GM19023 (cell line): Measurements from ENCODE around the gene SLC25A43.

ENCODE experiments used
- ATAC-seq: cut with Tn5 transposase; IDR thresholded peaks from one replicate; pipeline ENCODE4 v1.9.1; 2021; ENCODE audit warnings: mild to moderate bottlenecking, moderate library complexity; ENCODE audit not compliant: unreplicated experiment

Gene SLC25A43

DNA sequence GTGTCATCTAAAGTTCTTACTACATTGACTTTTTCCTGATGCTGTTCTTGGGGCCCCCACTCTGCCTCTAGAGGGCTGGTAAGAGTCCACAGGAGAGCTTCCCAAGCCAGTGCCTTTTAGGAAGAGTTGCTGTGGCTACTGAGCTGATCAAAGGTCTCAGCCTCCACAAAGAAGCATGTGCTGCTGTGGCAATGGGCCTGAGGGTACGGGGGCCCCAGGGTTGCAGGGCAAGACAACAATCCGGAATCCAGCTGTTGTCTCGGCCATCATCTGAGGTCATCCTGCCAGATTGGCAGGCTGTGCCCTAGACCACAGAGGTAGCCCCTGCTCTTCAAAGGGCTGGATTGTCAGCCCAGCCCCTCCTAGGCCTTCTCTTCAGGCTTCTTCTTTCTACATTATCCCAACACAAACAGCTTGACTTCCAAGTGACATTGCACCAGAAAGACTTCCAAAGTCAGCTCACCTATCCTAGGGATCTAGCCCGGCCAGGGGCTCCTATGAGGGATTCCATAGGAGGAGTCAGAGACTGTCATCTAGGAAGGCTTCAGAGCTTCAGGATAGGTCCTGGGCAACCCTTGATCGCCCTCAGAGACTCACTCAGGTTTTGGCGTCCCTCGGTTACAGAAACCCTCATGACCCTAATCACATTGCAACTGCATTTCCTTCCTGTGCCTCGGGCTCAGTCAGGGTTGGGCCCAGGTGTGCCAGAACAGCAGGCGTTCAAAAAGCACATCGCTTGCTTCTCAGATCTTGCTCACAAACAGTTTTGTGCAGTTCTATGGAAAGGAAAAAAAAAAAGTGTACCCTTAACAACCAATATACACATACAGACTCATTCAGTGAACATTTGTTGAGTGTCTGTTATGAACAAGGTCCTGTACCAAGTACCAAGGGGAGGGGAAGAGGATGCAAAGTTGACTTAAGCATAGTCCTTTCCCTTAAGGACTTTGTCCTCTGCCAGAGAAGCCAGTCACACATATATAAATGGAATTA lies 96.9 kb downstream of the SLC25A43 start:
- ATAC-seq: no peak

DNA sequence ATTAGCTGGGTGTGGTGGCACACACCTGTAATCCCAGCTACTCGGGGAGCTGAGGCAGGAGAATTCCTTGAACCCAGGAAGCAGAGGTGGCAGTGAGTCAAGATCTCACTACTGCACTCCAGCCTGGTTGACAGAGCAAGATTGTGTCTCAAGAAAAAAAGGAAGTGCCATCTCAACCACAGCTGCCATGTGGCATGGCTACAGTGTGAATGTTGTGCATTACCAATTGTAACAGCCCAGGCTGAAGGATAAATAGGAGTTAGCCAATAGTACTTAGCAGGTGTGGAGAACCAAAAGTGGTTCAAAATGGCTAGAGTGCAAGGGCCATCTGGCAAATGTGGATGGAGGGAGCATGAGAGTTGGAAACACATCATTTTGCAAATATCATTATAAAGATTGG lies 98.0 kb downstream of the SLC25A43 start:
- ATAC-seq: no peak

DNA sequence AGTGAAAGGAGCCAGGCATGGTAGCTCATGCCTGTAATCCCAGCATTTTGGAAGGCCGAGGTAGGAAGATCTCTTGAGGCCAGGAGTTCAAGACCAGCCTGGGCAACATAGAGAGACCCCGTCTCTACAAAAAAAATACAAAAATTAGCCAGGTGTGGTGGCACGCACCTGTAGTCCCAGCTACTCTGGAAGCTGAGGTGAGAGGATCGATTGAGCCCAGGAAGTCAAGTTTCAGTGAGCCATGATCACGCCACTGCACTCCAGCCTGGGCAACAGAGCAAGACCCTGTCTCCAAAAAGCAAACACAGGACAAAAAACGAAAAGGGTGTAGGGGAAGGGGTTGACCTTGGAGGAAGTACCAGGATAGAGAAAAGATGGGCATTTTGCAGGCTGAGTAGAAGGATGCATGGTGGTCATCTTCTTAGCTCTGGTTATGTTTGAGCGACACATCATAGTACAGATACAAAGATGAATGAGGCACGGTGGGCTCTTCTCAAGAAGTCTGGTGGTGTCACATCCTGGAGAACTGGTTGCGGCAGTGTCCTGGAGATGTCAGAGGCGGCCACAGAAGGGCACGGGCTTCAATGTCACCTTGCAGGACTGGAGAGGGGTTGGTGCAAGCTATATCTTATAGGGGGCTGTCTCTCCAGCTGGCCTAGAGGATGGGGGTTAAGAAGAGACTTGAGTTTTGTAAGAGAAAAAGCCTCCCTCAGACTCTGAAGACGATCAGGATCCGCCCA lies 101.1 kb downstream of the SLC25A43 start:
- ATAC-seq: no peak

DNA sequence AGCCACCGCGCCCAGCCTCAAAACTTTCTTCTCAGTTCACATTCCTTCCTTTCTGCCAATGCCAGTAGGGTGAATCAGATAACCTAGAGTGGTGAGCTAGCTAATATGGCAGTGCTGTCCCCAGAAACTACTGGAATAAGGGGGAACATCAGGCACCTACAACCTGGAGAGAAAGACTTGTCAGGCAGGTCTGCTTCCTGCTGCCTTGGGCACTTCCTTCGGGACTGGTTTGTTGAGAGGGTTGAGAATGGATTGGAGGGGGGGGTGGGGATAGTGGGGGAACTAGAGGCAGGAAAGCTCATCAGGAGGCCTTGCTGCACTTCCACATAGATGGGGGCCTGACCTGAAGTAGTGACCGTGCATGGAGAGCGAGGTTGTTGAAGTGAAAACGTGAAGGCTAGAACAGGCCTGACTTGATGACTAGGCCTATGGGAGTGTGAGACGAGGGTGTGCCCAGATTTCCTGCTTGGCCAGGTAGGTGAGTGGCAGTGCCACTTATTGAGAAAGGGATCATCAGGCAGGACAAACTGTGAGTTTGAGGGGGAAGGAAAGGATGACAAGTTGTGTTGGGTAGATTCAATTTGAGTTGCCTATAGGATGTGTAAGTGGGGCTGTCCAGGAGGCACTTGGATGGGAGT lies 102.5 kb downstream of the SLC25A43 start:
- no peak for ATAC-seq

GRCh38 chrX:119502727-119503483 lies 103.8 kb downstream of the SLC25A43 start:
- ATAC-seq: no peak

- no peak for ATAC-seq
These were observed 104.3 kb downstream of the SLC25A43 start for GRCh38 chrX:119503484-119503861.
